HUES48 (cell line): ENCODE results near the gene NPHP4.

Experiments
- H3K27ac ChIP-seq: one replicate; pipeline ENCODE4 v1.7.0; 2013; ENCODE audit warnings: low read depth, low read length, inconsistent platforms
- H3K27me3 ChIP-seq: 2 replicates; pipeline ENCODE4 v1.6.1; 2013; ENCODE audit warnings: mild to moderate bottlenecking, low read length; ENCODE audit not compliant: control insufficient read depth, insufficient read depth
- H3K36me3 ChIP-seq: 2 replicates; pipeline ENCODE4 v1.6.1; 2013; ENCODE audit warnings: low read length; ENCODE audit not compliant: control insufficient read depth, insufficient read depth
- H3K4me1 ChIP-seq: 2 replicates; pipeline ENCODE4 v1.6.1; 2013; ENCODE audit warnings: mild to moderate bottlenecking, low read length; ENCODE audit not compliant: control insufficient read depth, insufficient read depth
- H3K4me3 ChIP-seq: 2 replicates; pipeline ENCODE4 v1.5.1; 2013; ENCODE audit warnings: mild to moderate bottlenecking, low read depth, low read length
- H3K9ac ChIP-seq: 2 replicates; pipeline ENCODE4 v1.6.1; 2013; ENCODE audit warnings: mild to moderate bottlenecking, low read depth, low read length, moderate library complexity
- H3K9me3 ChIP-seq: 2 replicates; pipeline ENCODE4 v1.6.1; 2013; ENCODE audit warnings: low read length; ENCODE audit not compliant: control insufficient read depth, insufficient read depth

NPHP4 gene

GRCh38 chr1:6033986-6034749 is 41.9 kb upstream of the NPHP4 start:
- H3K36me3 ChIP-seq = no peaks in the 10 kb centered on the region
- H3K9me3 ChIP-seq = no peaks in the 10 kb centered on the region
- no peak overlapping the region for H3K27ac ChIP-seq
- no peak overlapping the region for H3K9ac ChIP-seq
- no peaks in the 10 kb centered on the region for H3K27me3 ChIP-seq
- peak overlapping the region; percentile 12; the same call in 1 of the 2 replicates for H3K4me3 ChIP-seq
- peaks cover 6% of the 10 kb centered on the region; the same call in 1 of the 2 replicates for H3K4me1 ChIP-seq

GRCh38 chr1:6033124-6033523 is 40.9 kb upstream of the NPHP4 start:
- Histone ChIP-seq H3K9ac (no peak overlapping the region), H3K27ac (no peak overlapping the region), H3K27me3 (no peaks in the 10 kb centered on the region), H3K4me1 (peaks cover 6% of the 10 kb centered on the region; the same call in 1 of the 2 replicates), H3K9me3 (no peaks in the 10 kb centered on the region), H3K36me3 (no peaks in the 10 kb centered on the region), H3K4me3 (no peak overlapping the region)

GRCh38 chr1:6030547-6031261 is 38.5 kb upstream of the NPHP4 start:
- peaks cover 9% of the 10 kb centered on the region; the same call in 1 of the 2 replicates for H3K4me1 ChIP-seq
- H3K27ac ChIP-seq = no peak overlapping the region
- H3K9me3 ChIP-seq = no peaks in the 10 kb centered on the region
- H3K27me3 ChIP-seq = no peaks in the 10 kb centered on the region
- no peaks in the 10 kb centered on the region for H3K36me3 ChIP-seq
- no peak overlapping the region for H3K4me3 ChIP-seq
- H3K9ac ChIP-seq = no peak overlapping the region

- Histone ChIP-seq H3K4me1 (peaks cover 15% of the 10 kb centered on the region; the same call in 1 of the 2 replicates), H3K9me3 (no peaks in the 10 kb centered on the region), H3K36me3 (no peaks in the 10 kb centered on the region), H3K4me3 (no peak overlapping the region), H3K27me3 (no peaks in the 10 kb centered on the region), H3K9ac (no peak overlapping the region), H3K27ac (no peak overlapping the region)
These were observed 37.9 kb upstream of the NPHP4 start for GRCh38 chr1:6030132-6030531.

GRCh38 chr1:6029351-6029750 is 37.1 kb upstream of the NPHP4 start:
- Histone ChIP-seq H3K36me3 (no peaks in the 10 kb centered on the region), H3K9ac (no peak overlapping the region), H3K27me3 (no peaks in the 10 kb centered on the region), H3K4me3 (no peak overlapping the region), H3K9me3 (no peaks in the 10 kb centered on the region), H3K27ac (no peak overlapping the region), H3K4me1 (peaks cover 15% of the 10 kb centered on the region; the same call in 1 of the 2 replicates)

- Histone ChIP-seq H3K4me1 (peaks cover 15% of the 10 kb centered on the region; the same call in 1 of the 2 replicates), H3K36me3 (no peaks in the 10 kb centered on the region), H3K9me3 (no peaks in the 10 kb centered on the region), H3K27ac (no peak overlapping the region), H3K27me3 (no peaks in the 10 kb centered on the region), H3K4me3 (no peak overlapping the region), H3K9ac (no peak overlapping the region)
These were observed 36.0 kb upstream of the NPHP4 start for GRCh38 chr1:6028042-6028850.

GRCh38 chr1:6027591-6027990 is 35.4 kb upstream of the NPHP4 start:
- no peaks in the 10 kb centered on the region for H3K36me3 ChIP-seq
- H3K4me3 ChIP-seq = no peak overlapping the region
- H3K27ac ChIP-seq = no peak overlapping the region
- H3K9ac ChIP-seq = no peak overlapping the region
- no peaks in the 10 kb centered on the region for H3K9me3 ChIP-seq
- H3K27me3 ChIP-seq = no peaks in the 10 kb centered on the region
- peaks cover 15% of the 10 kb centered on the region; the same call in 1 of the 2 replicates for H3K4me1 ChIP-seq

DNA sequence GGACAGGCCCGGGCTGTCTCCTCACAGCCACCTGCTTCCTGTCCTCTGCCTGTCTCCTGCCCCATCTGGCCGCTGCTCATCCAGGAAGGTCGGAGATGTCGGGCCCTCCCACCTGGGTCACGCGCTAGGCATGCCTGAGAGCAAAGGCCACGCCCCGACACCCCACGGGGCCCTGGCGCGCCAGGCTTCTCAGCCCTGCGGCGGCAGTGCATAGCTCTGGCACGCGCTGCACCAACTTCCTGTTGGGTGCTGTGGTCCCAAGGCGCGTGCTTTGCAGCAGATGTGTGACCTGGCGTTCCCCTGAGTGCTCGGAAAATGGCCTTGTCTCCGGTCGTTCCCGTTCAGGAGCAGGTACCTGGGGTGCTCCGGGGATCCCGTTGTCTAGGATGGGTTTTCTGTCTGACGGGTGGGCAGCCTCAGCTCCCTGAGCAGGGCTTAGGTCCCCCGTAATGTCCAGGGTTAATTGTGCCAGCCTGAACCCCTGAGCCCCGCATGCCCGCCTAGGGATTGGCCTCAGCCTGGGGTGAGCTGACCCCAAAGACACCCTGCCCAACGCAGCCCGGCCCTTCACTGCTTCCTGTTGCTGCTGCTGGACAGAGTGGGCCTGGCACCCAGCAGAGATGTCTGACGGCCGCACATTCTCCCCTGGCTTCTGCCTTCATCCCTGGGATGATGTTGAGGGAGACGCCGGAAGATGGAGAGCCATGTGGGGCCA is 34.0 kb upstream of the NPHP4 start:
- Histone ChIP-seq H3K4me1 (peaks cover 15% of the 10 kb centered on the region; the same call in 1 of the 2 replicates), H3K36me3 (no peaks in the 10 kb centered on the region), H3K9ac (no peak overlapping the region), H3K4me3 (no peak overlapping the region), H3K9me3 (no peaks in the 10 kb centered on the region), H3K27ac (no peak overlapping the region), H3K27me3 (no peaks in the 10 kb centered on the region)

DNA sequence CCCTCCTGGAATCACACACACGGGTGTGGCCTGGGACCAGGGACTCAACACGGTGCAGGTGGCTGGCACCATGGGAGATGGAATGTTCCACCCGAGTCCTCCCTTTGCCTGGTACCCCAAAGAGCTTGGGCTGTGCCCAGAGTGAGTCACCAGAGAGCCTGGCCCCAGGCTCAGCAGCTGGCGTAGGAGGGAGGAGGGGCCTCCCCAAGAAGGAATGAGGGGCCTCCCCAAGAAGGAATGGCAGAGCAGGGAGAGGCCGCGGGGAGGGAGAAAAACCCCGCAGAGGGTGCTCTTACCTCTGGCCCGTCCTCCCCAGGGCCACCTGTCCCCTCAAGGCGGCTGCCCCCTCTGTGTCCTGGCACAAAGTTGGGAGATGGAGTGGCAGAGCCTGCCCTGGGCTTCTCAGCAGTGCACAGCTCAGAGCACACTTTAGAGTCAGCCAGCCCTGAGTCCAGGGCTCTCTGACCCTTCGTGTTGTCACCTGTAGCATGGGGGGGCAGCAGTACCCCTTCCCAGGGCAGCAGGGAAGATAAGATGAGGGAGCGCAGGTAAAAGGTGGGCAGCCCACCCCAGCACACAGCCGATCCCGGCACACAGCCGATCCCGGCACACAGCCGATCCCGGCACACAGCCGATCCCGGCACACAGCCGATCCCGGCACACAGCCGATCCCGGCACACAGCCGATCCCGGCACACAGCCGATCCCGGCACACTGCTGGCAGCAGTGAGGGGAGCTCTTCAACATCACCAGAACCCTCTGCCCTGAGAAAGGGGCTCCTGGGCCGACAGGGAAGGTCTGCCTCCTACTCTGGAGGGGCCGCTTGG is 33.3 kb upstream of the NPHP4 start:
- Histone ChIP-seq H3K27ac (no peak overlapping the region), H3K4me3 (no peak overlapping the region), H3K9ac (no peak overlapping the region)

GRCh38 chr1:6024376-6024775 is 32.2 kb upstream of the NPHP4 start:
- Histone ChIP-seq H3K9ac (no peak overlapping the region), H3K4me1 (peaks cover 15% of the 10 kb centered on the region; the same call in 1 of the 2 replicates), H3K36me3 (no peaks in the 10 kb centered on the region), H3K9me3 (no peaks in the 10 kb centered on the region), H3K27ac (no peak overlapping the region), H3K4me3 (no peak overlapping the region), H3K27me3 (no peaks in the 10 kb centered on the region)

More for the DNA sequence above, 33.3 kb upstream of the NPHP4 start:
- H3K27me3 ChIP-seq = no peaks in the 10 kb centered on the region
- no peaks in the 10 kb centered on the region for H3K9me3 ChIP-seq
- H3K36me3 ChIP-seq = no peaks in the 10 kb centered on the region
- peaks cover 15% of the 10 kb centered on the region; the same call in 1 of the 2 replicates for H3K4me1 ChIP-seq
